Bladder microvascular endothelial cell (primary cell): ENCODE data around the gene LRRD1. TPM values are rescaled to one million over a fixed set of nuclear protein-coding genes. Genes with fewer than 3 reads are reported as not detected.

ENCODE experiments used
- total RNA-seq: library from RNA; depleted of rRNA; stranded (reverse); fragments of >200 nt; gene quantifications from 2 replicates; pipeline ENCODE4 v1.2.3, GENCODE V29; 2014

Gene LRRD1
- total RNA-seq: under 0.01 TPM in 2 replicates

GRCh38 chr7:92178928-92179924, at the start of gene LRRD1:
TSS of gene LRRD1 (minus strand) at chr7:92179142. CDS start at chr7:92165202, 13,940 bp downstream.

GRCh38 chr7:92134271-92135051, 44.5 kb downstream of the LRRD1 start, which contains the start of gene CYP51A1:
TSS of gene CYP51A1 (minus strand) at chr7:92134477. CDS start at chr7:92134364, 113 bp downstream.

Other genes with a start within 250 kb of the LRRD1 start
- gene AKAP9, start 238.3 kb downstream of the LRRD1 start, total RNA-seq: 22.0 and 61.9 TPM in 2 replicates
- gene CYP51A1, start 44.7 kb downstream of the LRRD1 start, total RNA-seq: 79.2 and 107 TPM in 2 replicates
- 25.6 and 45.8 TPM in 2 replicates for gene KRIT1, start 66.8 kb upstream of the LRRD1 start, total RNA-seq
- 21.7 and 40.2 TPM in 2 replicates for gene ANKIB1, start 66.8 kb upstream of the LRRD1 start, total RNA-seq